ENCODE measurements around the gene SEMA4B.
"Not testable (repeated sequence)": the region's sequence is repeated elsewhere in the genome, so short reads cannot be mapped to it uniquely, and the experiment has no call there.

SEMA4B gene

GRCh38 chr15:90181776-90182175 is 19.4 kb upstream of the SEMA4B start:
- DNase-seq = no peak

- peak; percentile 86 for DNase-seq
These were observed 16.9 kb upstream of the SEMA4B start for GRCh38 chr15:90184119-90184785.

- DNase-seq = peak; percentile 69
These were observed 16.1 kb upstream of the SEMA4B start for GRCh38 chr15:90184786-90185704.

- DNase-seq = no peak
These were observed 13.8 kb upstream of the SEMA4B start for GRCh38 chr15:90187257-90187868.

GRCh38 chr15:90188065-90188464 is 13.1 kb upstream of the SEMA4B start:
- not testable (repeated sequence) for DNase-seq

GRCh38 chr15:90188914-90189748 is 12.0 kb upstream of the SEMA4B start:
- no peak for DNase-seq

- DNase-seq = no peak
These were observed 11.2 kb upstream of the SEMA4B start for GRCh38 chr15:90189781-90190467.

- DNase-seq = no peak
These were observed 10.4 kb upstream of the SEMA4B start for GRCh38 chr15:90190606-90191343.

GRCh38 chr15:90191344-90191687 is 9.8 kb upstream of the SEMA4B start:
- no peak for DNase-seq

GRCh38 chr15:90191794-90192509 is 9.2 kb upstream of the SEMA4B start:
- peak; percentile 61 for DNase-seq

- DNase-seq = no peak
These were observed 8.0 kb upstream of the SEMA4B start for GRCh38 chr15:90192961-90193786.

GRCh38 chr15:90194655-90195054 is 6.5 kb upstream of the SEMA4B start:
- no peak for DNase-seq

- no peak for DNase-seq
These were observed 498 bp upstream of the SEMA4B start for GRCh38 chr15:90200534-90201129.

GRCh38 chr15:90201944-90202375 is 830 bp downstream of the SEMA4B start:
- DNase-seq = no peak

GRCh38 chr15:90202929-90203328 is 1.8 kb downstream of the SEMA4B start:
- DNase-seq = no peak

GRCh38 chr15:90203473-90203872 is 2.3 kb downstream of the SEMA4B start:
- DNase-seq = no peak

- no peak for DNase-seq
These were observed 2.8 kb downstream of the SEMA4B start for GRCh38 chr15:90203922-90204321.

GRCh38 chr15:90205050-90205848 is 4.1 kb downstream of the SEMA4B start:
- DNase-seq = no peak

- no peak for DNase-seq
These were observed 4.8 kb downstream of the SEMA4B start for GRCh38 chr15:90205886-90206285.
